ENCODE measurements around the gene CBLC.

CBLC gene

GRCh38 chr19:44816301-44816700 is 38.6 kb downstream of the CBLC start (continued):
- TF ChIP-seq POU6F1 (CRISPR knock-in tag; IDR thresholded peaks at IDR 0.05; ENCODE audit: borderline replicate concordance, low read depth) = no peak
- TF ChIP-seq TOX (CRISPR knock-in tag; IDR thresholded peaks at IDR 0.05; ENCODE audit: borderline replicate concordance) = no peak
- TF ChIP-seq ZFP3 (CRISPR knock-in tag; IDR thresholded peaks at IDR 0.05) = no peak
- no peak for TF ChIP-seq ZFP30 (CRISPR knock-in tag; IDR thresholded peaks at IDR 0.05)
- no peak for TF ChIP-seq RARB (CRISPR knock-in tag; IDR thresholded peaks at IDR 0.05)
- TF ChIP-seq ZNF8 (CRISPR knock-in tag; IDR thresholded peaks at IDR 0.05) = no peak
- TF ChIP-seq BACH2 (CRISPR knock-in tag; IDR thresholded peaks at IDR 0.05; ENCODE audit: borderline replicate concordance) = no peak
- no peak for TF ChIP-seq ZNF565 (CRISPR knock-in tag; conservative IDR thresholded peaks at IDR 0.05; ENCODE audit: low read depth)
- no peak for TF ChIP-seq TCF4 (CRISPR knock-in tag; IDR thresholded peaks at IDR 0.05; ENCODE audit: borderline replicate concordance)
- TF ChIP-seq PPARA (CRISPR knock-in tag; IDR thresholded peaks at IDR 0.05; ENCODE audit: borderline replicate concordance) = no peak
- TF ChIP-seq CSDC2 (CRISPR knock-in tag; IDR thresholded peaks at IDR 0.05) = no peak

- ATAC-seq = no peak
- TF ChIP-seq ARNTL (CRISPR knock-in tag; IDR thresholded peaks at IDR 0.05; ENCODE audit: borderline replicate concordance, low read depth) = no peak
- TF ChIP-seq ZNF565 (CRISPR knock-in tag; conservative IDR thresholded peaks at IDR 0.05; ENCODE audit: low read depth) = no peak
- TF ChIP-seq GLIS3 (CRISPR knock-in tag; IDR thresholded peaks at IDR 0.05) = no peak
- TF ChIP-seq ZNF8 (CRISPR knock-in tag; IDR thresholded peaks at IDR 0.05) = no peak
- no peak for TF ChIP-seq CREB5 (CRISPR knock-in tag; IDR thresholded peaks at IDR 0.05; ENCODE audit: low read depth)
- TF ChIP-seq BACH2 (CRISPR knock-in tag; IDR thresholded peaks at IDR 0.05; ENCODE audit: borderline replicate concordance) = no peak
- no peak for TF ChIP-seq PPARA (CRISPR knock-in tag; IDR thresholded peaks at IDR 0.05; ENCODE audit: borderline replicate concordance)
- TF ChIP-seq TCF4 (CRISPR knock-in tag; IDR thresholded peaks at IDR 0.05; ENCODE audit: borderline replicate concordance) = no peak
- no peak for TF ChIP-seq OSR1 (CRISPR knock-in tag; IDR thresholded peaks at IDR 0.05)
- TF ChIP-seq CSDC2 (CRISPR knock-in tag; IDR thresholded peaks at IDR 0.05) = no peak
- no peak for TF ChIP-seq ZFP30 (CRISPR knock-in tag; IDR thresholded peaks at IDR 0.05)
Measured at GRCh38 chr19:44817725-44818465, 40.2 kb downstream of the CBLC start.

GRCh38 chr19:44818466-44819031 is 40.9 kb downstream of the CBLC start:
- no peak for TF ChIP-seq ISL1 (CRISPR knock-in tag; IDR thresholded peaks at IDR 0.05)
- ATAC-seq = no peak

GRCh38 chr19:44819246-44819832 is 41.6 kb downstream of the CBLC start:
- no peak for ATAC-seq
- no peak for TF ChIP-seq ZC3H10 (CRISPR knock-in tag; IDR thresholded peaks at IDR 0.05)
- TF ChIP-seq TSHZ2 (CRISPR knock-in tag; IDR thresholded peaks at IDR 0.05) = no peak
- TF ChIP-seq ZNF8 (CRISPR knock-in tag; IDR thresholded peaks at IDR 0.05) = no peak
- TF ChIP-seq POU6F1 (CRISPR knock-in tag; IDR thresholded peaks at IDR 0.05; ENCODE audit: borderline replicate concordance, low read depth) = no peak
- TF ChIP-seq ISL1 (CRISPR knock-in tag; IDR thresholded peaks at IDR 0.05) = no peak
- TF ChIP-seq OSR1 (CRISPR knock-in tag; IDR thresholded peaks at IDR 0.05) = no peak
- TF ChIP-seq PATZ1 (CRISPR knock-in tag; IDR thresholded peaks at IDR 0.05; ENCODE audit: borderline replicate concordance) = no peak
- TF ChIP-seq PPARA (CRISPR knock-in tag; IDR thresholded peaks at IDR 0.05; ENCODE audit: borderline replicate concordance) = no peak
- no peak for TF ChIP-seq ZNF70 (CRISPR knock-in tag; IDR thresholded peaks at IDR 0.05)
